ENCODE results near the gene NPC1. TPM values are rescaled to one million over a fixed set of nuclear protein-coding genes. Genes with fewer than 3 reads are reported as not detected.
A peak's percentile ranks its signal among the peaks of the same experiment; 100 is the strongest.

The NPC1 gene
- polyA plus RNA-seq, 1 donor (not counting 4 experiments of a cell fraction or from before 2014, with no cell fraction given) = 49.9 TPM

GRCh38 chr18:23627970-23628369 lies 41.7 kb upstream of the NPC1 start:
- no peaks in the 10 kb centered on the region for H3K9me1 ChIP-seq (ENCODE audit: control insufficient read depth, extremely low read depth, insufficient read depth, low read length)
- H4K20me1 ChIP-seq (ENCODE audit: control insufficient read depth, extremely low read depth, insufficient read depth, low read length) = no peaks in the 10 kb centered on the region
- TF ChIP-seq CTCF (optimal IDR thresholded peaks at IDR 0.05 in 1 of 3, IDR thresholded peaks at IDR 0.05 in 1 of 3, conservative IDR thresholded peaks at IDR 0.05 in 1 of 3; ENCODE audit: extremely low read depth in 1 of 3, insufficient read depth in 2 of 3, low read length in 3 of 3) = no peak
- no peak for TF ChIP-seq EZH2 (IDR thresholded peaks at IDR 0.05; ENCODE audit: low read length)
- H3K27me3 ChIP-seq (ENCODE audit: control insufficient read depth, extremely low read depth, insufficient read depth, low read length) = no peaks in the 10 kb centered on the region
- no peaks in the 10 kb centered on the region for H3K36me3 ChIP-seq (ENCODE audit: control insufficient read depth in 2 of 2, extremely low read depth in 1 of 2, insufficient read depth in 2 of 2, low read length in 2 of 2)
- H3K4me1 ChIP-seq (ENCODE audit: control insufficient read depth, extremely low read depth, insufficient read depth, low read length) = peaks cover 28% of the 10 kb centered on the region
- H3K4me3 ChIP-seq (ENCODE audit: control insufficient read depth in 2 of 3, extremely low read depth in 1 of 3, insufficient read depth in 2 of 3, low read depth in 1 of 3, low read length in 3 of 3) = no peak overlapping the region
- H3K9me3 ChIP-seq (ENCODE audit: control insufficient read depth, low read depth, low read length) = no peaks in the 10 kb centered on the region
- DNase-seq (ENCODE audit: low read depth, low spot score) = no peak
- H3K9ac ChIP-seq (ENCODE audit: control insufficient read depth, extremely low read depth, insufficient read depth, low read length) = no peak overlapping the region
- no peak overlapping the region for H2AFZ ChIP-seq (ENCODE audit: control insufficient read depth, low read length)
- no peak for FAIRE-seq
- no peak overlapping the region for H3K4me2 ChIP-seq (ENCODE audit: control insufficient read depth, extremely low read depth, insufficient read depth, low read depth, low read length)
- no peaks in the 10 kb centered on the region for H3K79me2 ChIP-seq (ENCODE audit: control insufficient read depth, insufficient read depth, low read length)
- no peak overlapping the region for H3K27ac ChIP-seq (ENCODE audit: control insufficient read depth, insufficient read depth, low read length)
- dilution Hi-C loops (cut with MboI; ENCODE audit: extremely low pct_ligation_motif_present, low sequenced_read_pairs) = no loop called here

- peaks cover 28% of the 10 kb centered on the region for H3K4me1 ChIP-seq (ENCODE audit: control insufficient read depth, extremely low read depth, insufficient read depth, low read length)
- FAIRE-seq = no peak
- no peaks in the 10 kb centered on the region for H3K9me1 ChIP-seq (ENCODE audit: control insufficient read depth, extremely low read depth, insufficient read depth, low read length)
- H2AFZ ChIP-seq (ENCODE audit: control insufficient read depth, low read length) = no peak overlapping the region
- peak; percentile 23 for DNase-seq (ENCODE audit: low read depth, low spot score)
- H3K4me3 ChIP-seq (ENCODE audit: control insufficient read depth in 2 of 3, extremely low read depth in 1 of 3, insufficient read depth in 2 of 3, low read depth in 1 of 3, low read length in 3 of 3) = no peak overlapping the region
- H3K9me3 ChIP-seq (ENCODE audit: control insufficient read depth, low read depth, low read length) = no peaks in the 10 kb centered on the region
- TF ChIP-seq EZH2 (IDR thresholded peaks at IDR 0.05; ENCODE audit: low read length) = no peak
- no peak for TF ChIP-seq CTCF (optimal IDR thresholded peaks at IDR 0.05 in 1 of 3, IDR thresholded peaks at IDR 0.05 in 1 of 3, conservative IDR thresholded peaks at IDR 0.05 in 1 of 3; ENCODE audit: extremely low read depth in 1 of 3, insufficient read depth in 2 of 3, low read length in 3 of 3)
- dilution Hi-C loops (cut with MboI; ENCODE audit: extremely low pct_ligation_motif_present, low sequenced_read_pairs) = no loop called here
- no peaks in the 10 kb centered on the region for H4K20me1 ChIP-seq (ENCODE audit: control insufficient read depth, extremely low read depth, insufficient read depth, low read length)
- peak overlapping the region; percentile 8 for H3K4me2 ChIP-seq (ENCODE audit: control insufficient read depth, extremely low read depth, insufficient read depth, low read depth, low read length)
- no peak overlapping the region for H3K27ac ChIP-seq (ENCODE audit: control insufficient read depth, insufficient read depth, low read length)
- H3K36me3 ChIP-seq (ENCODE audit: control insufficient read depth in 2 of 2, extremely low read depth in 1 of 2, insufficient read depth in 2 of 2, low read length in 2 of 2) = no peaks in the 10 kb centered on the region
- H3K79me2 ChIP-seq (ENCODE audit: control insufficient read depth, insufficient read depth, low read length) = no peaks in the 10 kb centered on the region
- no peaks in the 10 kb centered on the region for H3K27me3 ChIP-seq (ENCODE audit: control insufficient read depth, extremely low read depth, insufficient read depth, low read length)
- no peak overlapping the region for H3K9ac ChIP-seq (ENCODE audit: control insufficient read depth, extremely low read depth, insufficient read depth, low read length)
Observed at GRCh38 chr18:23627321-23627720, 41.0 kb upstream of the NPC1 start.
